AG10803 (cell line): ENCODE data around the gene LIX1.

Source experiments
- DNase-seq: peaks from one replicate; pipeline ENCODE4 v3.0.0; 2010; ENCODE audit warnings: low read depth
- H3K4me3 ChIP-seq: 2 replicates; pipeline ENCODE4 v1.5.1; 2011; ENCODE audit warnings: mild to moderate bottlenecking, low read length, control low read depth
- TF ChIP-seq, protein P1 (sequence below): conservative IDR thresholded peaks from 2 replicates; pipeline ENCODE4 v1.5.1; 2011; ENCODE audit warnings: mild to moderate bottlenecking, low read length, control low read depth, inconsistent platforms

Gene LIX1

DNA sequence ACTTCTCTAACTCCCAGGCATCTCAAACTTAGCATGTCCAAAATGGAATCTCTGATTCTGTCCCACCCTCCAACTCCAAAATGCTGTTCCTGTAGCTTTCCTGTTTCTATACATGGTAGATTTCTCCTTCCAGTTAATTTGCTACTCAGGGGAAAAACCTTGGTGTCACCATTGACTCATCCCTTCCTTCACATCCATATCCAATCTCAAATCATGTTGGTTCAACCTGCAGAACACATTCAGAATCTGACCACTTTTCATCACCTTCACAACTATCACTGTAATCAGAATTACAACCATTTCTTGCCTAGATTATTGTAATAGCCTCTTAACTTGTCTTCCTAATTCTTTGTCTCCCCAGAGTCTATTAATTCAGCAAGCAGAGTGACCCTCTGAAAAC lies 29.8 kb upstream of the LIX1 start:
- DNase-seq = no peak
- TF ChIP-seq, protein P1, sequence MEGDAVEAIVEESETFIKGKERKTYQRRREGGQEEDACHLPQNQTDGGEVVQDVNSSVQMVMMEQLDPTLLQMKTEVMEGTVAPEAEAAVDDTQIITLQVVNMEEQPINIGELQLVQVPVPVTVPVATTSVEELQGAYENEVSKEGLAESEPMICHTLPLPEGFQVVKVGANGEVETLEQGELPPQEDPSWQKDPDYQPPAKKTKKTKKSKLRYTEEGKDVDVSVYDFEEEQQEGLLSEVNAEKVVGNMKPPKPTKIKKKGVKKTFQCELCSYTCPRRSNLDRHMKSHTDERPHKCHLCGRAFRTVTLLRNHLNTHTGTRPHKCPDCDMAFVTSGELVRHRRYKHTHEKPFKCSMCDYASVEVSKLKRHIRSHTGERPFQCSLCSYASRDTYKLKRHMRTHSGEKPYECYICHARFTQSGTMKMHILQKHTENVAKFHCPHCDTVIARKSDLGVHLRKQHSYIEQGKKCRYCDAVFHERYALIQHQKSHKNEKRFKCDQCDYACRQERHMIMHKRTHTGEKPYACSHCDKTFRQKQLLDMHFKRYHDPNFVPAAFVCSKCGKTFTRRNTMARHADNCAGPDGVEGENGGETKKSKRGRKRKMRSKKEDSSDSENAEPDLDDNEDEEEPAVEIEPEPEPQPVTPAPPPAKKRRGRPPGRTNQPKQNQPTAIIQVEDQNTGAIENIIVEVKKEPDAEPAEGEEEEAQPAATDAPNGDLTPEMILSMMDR = no peak
- H3K4me3 ChIP-seq = no peak overlapping the region

DNA sequence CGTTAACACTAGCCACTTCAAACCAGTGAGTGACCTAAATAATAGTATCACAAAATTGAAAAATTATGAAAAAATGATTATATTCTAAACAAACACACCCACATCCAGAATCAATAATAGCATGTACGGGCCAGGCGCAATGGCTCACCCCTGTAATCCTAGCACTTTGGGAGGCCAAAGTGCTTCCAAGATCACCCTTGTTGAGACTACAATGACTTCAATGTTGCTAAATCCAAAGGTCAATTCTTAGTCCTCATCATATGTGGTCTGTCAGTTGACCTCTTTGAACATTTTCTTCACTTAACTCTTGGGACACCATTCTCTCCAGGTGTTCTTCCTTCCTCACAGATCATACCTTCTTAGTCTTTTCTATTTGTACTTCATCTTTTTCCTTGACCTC lies 29.3 kb upstream of the LIX1 start:
- TF ChIP-seq, protein P1 = no peak

DNA sequence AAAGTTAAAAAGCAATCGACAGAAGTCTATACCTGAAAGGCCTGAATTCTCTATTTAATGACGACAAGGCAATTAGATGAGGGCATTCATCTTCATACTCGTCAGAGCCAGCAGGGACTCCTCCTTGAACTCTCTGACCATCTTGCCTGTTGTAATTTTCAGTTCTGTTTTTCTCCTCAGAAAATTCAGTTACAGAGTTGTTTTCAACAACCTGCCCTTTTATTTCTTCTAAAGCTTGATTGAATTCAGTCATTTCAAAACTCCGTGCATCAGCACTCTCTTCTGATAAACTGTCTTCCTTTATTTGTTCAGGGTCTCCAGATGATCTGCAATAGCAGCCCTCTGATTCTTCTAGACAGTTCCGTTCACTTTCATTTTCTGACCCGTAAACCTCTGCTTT lies 25.0 kb upstream of the LIX1 start:
- TF ChIP-seq, protein P1 = no peak
- DNase-seq = no peak
- H3K4me3 ChIP-seq = no peak overlapping the region

More for the DNA sequence above, 29.3 kb upstream of the LIX1 start:
- DNase-seq = no peak
- H3K4me3 ChIP-seq = no peak overlapping the region

DNA sequence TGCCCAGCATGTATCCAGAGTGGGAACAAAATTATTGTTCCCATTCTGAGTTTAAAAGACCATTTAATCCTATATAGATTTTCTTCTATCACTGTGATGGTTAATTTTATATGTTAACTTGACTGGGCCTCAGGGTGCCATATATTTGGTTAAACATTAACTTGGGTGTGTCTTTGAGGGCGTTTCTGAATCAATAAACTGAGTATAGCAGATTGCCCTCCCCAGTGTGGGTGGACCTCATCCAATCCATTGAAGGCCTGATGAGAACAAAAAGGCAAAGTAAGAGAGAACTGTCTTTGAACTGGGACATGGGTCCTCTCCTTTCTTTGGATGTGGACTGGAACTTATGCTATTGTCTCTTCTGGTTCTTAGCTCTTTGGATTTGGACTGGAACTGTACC lies 23.3 kb upstream of the LIX1 start:
- no peak overlapping the region for H3K4me3 ChIP-seq
- TF ChIP-seq, protein P1 = no peak
- DNase-seq = no peak

DNA sequence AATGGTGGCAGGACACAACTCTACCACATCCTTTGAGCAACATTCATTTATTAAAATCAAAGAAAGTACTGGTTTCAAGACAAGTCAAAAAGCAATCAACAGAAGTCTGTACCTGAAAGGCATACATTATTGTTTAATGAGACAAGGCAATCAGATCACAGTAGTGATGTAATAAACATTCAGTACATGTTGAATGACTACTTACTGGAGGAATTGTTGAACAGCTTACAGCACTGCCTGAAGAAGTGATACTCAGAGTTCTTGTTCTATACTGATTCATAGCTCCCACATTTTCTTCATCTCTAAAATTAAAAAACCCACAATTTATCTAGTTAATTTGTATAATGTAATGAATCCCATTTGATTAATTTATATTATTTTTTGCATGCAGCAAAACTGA lies 22.4 kb upstream of the LIX1 start:
- no peak overlapping the region for H3K4me3 ChIP-seq
- DNase-seq = peak; percentile 21
- TF ChIP-seq, protein P1 = no peak

DNA sequence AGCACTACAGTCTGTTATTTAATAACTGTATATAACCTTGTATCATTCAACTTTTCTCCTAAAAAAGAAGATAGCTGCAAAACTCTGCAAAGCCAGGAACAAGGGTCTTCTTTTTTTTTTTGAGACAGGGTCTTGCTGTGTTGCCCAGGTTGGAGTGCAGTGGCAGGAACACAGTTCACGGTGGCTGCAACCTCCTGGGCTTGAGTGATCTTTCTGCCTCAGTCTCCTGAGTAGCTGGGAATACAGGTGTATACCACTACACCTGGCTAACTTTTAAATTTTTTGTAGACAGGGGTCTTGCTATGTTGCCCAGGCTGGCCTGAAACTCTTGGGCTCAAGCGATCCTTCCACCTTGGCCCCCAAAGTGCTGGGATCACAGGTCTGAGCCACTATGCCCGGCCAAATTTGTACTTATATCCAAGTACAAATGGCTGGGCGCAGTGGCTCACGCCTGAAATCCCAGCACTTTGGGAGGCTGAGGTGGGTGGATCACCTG lies 21.4 kb upstream of the LIX1 start:
- no peak overlapping the region for H3K4me3 ChIP-seq
- DNase-seq = no peak
- TF ChIP-seq, protein P1 = no peak

DNA sequence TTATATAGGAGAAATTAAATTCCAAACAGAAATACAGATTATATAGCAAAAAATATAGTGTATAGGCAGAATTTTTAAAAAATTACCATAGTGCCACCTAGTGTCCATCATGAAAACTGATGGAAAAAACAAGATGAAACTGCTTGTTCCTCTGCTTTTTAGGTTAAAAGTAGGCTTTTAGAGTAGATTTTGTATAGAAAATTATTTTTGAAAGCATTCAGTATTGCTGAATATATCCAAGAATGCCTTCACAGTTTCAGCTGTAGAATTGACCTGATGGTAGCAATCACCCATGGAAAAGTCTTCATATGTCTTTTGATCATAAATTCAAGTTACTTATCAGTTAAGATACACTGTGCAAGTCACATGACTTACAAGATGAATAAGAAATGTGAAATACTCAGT lies 21.0 kb upstream of the LIX1 start:
- H3K4me3 ChIP-seq = no peak overlapping the region
- peak; percentile 20 for DNase-seq
- TF ChIP-seq, protein P1 = peak; percentile 66
